HG03135 (cell line): Measurements from ENCODE around the gene KCNK7.

Source experiments
- ATAC-seq: cut with Tn5 transposase; IDR thresholded peaks from one replicate; pipeline ENCODE4 v1.9.1; 2021; ENCODE audit warnings: mild to moderate bottlenecking, moderate library complexity; ENCODE audit not compliant: unreplicated experiment

Gene KCNK7

GRCh38 chr11:65589444-65590239 is 6.0 kb downstream of the KCNK7 start:
- no peak for ATAC-seq

GRCh38 chr11:65588199-65589054 is 7.2 kb downstream of the KCNK7 start:
- ATAC-seq: peak; percentile 72

- ATAC-seq: no peak
Observed at GRCh38 chr11:65586676-65587075, 8.9 kb downstream of the KCNK7 start.

- ATAC-seq: no peak
Observed at GRCh38 chr11:65586247-65586630, 9.4 kb downstream of the KCNK7 start.

- ATAC-seq: no peak
Observed at GRCh38 chr11:65585396-65586246, 10.0 kb downstream of the KCNK7 start.

GRCh38 chr11:65584723-65585171 is 10.9 kb downstream of the KCNK7 start:
- ATAC-seq: no peak

- no peak for ATAC-seq
Observed at GRCh38 chr11:65584106-65584505, 11.5 kb downstream of the KCNK7 start.

GRCh38 chr11:65583589-65583988 is 12.0 kb downstream of the KCNK7 start:
- no peak for ATAC-seq

GRCh38 chr11:65581928-65582327 is 13.7 kb downstream of the KCNK7 start:
- no peak for ATAC-seq

GRCh38 chr11:65580756-65581155 is 14.8 kb downstream of the KCNK7 start:
- no peak for ATAC-seq

GRCh38 chr11:65580031-65580692 is 15.4 kb downstream of the KCNK7 start:
- no peak for ATAC-seq

- ATAC-seq: no peak
Observed at GRCh38 chr11:65579291-65579690, 16.3 kb downstream of the KCNK7 start.

GRCh38 chr11:65578667-65579066 is 16.9 kb downstream of the KCNK7 start:
- no peak for ATAC-seq

- ATAC-seq: no peak
Observed at GRCh38 chr11:65578134-65578533, 17.5 kb downstream of the KCNK7 start.

- no peak for ATAC-seq
Observed at GRCh38 chr11:65577756-65578109, 17.9 kb downstream of the KCNK7 start.

GRCh38 chr11:65576867-65577755 is 18.5 kb downstream of the KCNK7 start:
- no peak for ATAC-seq

- no peak for ATAC-seq
Observed at GRCh38 chr11:65576232-65576866, 19.3 kb downstream of the KCNK7 start.

- no peak for ATAC-seq
Observed at GRCh38 chr11:65575568-65576231, 19.9 kb downstream of the KCNK7 start, which contains the start of gene EHBP1L1. Gene EHBP1L1 (plus strand): TSS chr11:65576053. CDS start chr11:65576303, 250 bp downstream.
